Brain microvascular endothelial cell (primary cell): Measurements from ENCODE around the gene ARHGAP21.

ENCODE experiments used
- DNase-seq: peaks from one replicate; pipeline ENCODE4 v3.0.0-alpha.2; 2020
- H3K27ac ChIP-seq: fragments of 250-450 bp; sonication (Bioruptor Pico); 2 replicates; pipeline ENCODE4 v1.5.1; 2020; ENCODE audit warnings: mild to moderate bottlenecking, moderate library complexity
- H3K27me3 ChIP-seq: fragments of 250-450 bp; sonication (Bioruptor Pico); replicated peaks from 2 replicates; pipeline ENCODE4 v1.5.1; 2020; ENCODE audit warnings: mild to moderate bottlenecking
- H3K36me3 ChIP-seq: fragments of 250-450 bp; sonication (Bioruptor Pico); replicated peaks from 2 replicates; pipeline ENCODE4 v1.5.1; 2020; ENCODE audit warnings: mild to moderate bottlenecking
- H3K4me3 ChIP-seq: 2 replicates; pipeline ENCODE4 v1.5.1; 2011; ENCODE audit warnings: low read depth, mild to moderate bottlenecking, control low read depth, low read length, moderate library complexity
- in situ Hi-C: cut with HindIII; loops from 2 replicates; pipeline ENCODE4 v1.10.0; 2017; ENCODE audit warnings: low sequenced_read_pairs, low pct_ligation_motif_present
- TF ChIP-seq, protein P1 (sequence below): IDR thresholded peaks from 2 replicates; pipeline ENCODE4 v1.5.1; 2011; ENCODE audit warnings: low read depth, mild to moderate bottlenecking, moderate library complexity, low read length, control low read depth, inconsistent platforms; ENCODE audit errors: missing control alignments

ARHGAP21 gene

DNA sequence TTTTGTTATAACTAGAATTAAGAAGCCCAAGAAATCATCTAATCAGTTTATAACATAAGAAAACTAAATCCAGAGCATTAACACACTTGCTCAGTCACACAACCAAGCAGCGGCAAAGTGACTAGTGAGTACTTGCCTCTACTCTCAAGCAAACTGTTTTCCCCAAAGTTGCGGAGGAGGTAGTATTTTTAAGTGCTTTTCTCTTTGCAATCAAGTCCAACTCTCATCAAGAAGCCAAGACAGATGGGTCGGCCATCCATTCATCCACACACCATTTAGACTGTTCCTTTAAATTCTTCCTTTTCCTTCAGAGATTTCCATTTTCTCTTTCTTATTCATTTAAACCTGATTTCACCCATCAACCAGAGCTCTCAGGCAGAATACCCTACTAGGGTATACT, 25.4 kb downstream of the ARHGAP21 start:
- H3K27me3 ChIP-seq: no peaks in the 10 kb centered on the region
- no peaks in the 10 kb centered on the region for H3K36me3 ChIP-seq
- TF ChIP-seq, protein P1, sequence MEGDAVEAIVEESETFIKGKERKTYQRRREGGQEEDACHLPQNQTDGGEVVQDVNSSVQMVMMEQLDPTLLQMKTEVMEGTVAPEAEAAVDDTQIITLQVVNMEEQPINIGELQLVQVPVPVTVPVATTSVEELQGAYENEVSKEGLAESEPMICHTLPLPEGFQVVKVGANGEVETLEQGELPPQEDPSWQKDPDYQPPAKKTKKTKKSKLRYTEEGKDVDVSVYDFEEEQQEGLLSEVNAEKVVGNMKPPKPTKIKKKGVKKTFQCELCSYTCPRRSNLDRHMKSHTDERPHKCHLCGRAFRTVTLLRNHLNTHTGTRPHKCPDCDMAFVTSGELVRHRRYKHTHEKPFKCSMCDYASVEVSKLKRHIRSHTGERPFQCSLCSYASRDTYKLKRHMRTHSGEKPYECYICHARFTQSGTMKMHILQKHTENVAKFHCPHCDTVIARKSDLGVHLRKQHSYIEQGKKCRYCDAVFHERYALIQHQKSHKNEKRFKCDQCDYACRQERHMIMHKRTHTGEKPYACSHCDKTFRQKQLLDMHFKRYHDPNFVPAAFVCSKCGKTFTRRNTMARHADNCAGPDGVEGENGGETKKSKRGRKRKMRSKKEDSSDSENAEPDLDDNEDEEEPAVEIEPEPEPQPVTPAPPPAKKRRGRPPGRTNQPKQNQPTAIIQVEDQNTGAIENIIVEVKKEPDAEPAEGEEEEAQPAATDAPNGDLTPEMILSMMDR: no peak
- no peak overlapping the region for H3K27ac ChIP-seq
- in situ Hi-C loops: no loop called here
- H3K4me3 ChIP-seq: no peak overlapping the region
- no peak for DNase-seq

DNA sequence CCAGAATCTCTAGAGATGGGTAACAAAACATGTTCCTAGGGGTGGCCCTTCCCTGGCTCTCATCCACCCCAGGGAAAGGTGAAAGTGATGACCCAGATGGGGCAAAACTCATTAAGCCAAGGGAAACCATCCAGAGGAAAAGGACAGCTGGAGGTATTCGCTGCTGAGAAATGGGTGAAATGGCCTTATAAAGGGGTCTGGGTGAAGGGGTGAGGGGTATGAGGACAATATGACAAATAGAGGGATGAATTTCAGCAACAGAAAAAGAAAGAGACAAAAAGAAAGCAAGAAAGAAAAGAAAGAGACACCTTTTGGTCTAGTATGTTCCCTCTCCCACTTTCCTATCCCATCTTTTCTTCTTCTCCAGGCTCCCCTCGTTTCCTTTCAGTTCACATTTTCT, 26.6 kb downstream of the ARHGAP21 start:
- H3K27me3 ChIP-seq: no peaks in the 10 kb centered on the region
- in situ Hi-C loops: no loop called here
- DNase-seq: no peak

DNA sequence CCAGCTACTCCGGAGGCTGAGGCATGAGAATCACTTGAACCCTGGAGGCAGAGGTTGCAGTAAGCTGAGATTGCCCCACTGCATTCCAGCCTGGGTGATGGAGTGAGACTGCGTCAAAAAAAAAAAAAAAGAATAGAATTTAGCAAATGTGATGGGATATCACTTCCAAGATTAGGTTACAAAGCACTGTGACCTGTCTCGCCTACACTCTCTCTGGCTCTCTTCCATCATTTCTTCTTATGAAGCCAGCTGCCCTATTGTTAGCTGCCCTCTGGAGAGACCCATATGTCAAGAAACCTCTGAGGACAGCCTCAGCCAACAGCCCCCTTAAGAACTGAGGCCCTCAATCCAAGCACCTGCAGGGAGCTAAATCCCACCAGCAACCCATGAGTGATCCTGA, 28.2 kb downstream of the ARHGAP21 start:
- no peak overlapping the region for H3K27ac ChIP-seq
- no peak overlapping the region for H3K4me3 ChIP-seq
- DNase-seq: no peak
- TF ChIP-seq, protein P1: no peak
- H3K27me3 ChIP-seq: no peaks in the 10 kb centered on the region
- no peaks in the 10 kb centered on the region for H3K36me3 ChIP-seq
- in situ Hi-C loops: no loop called here

More for the DNA sequence above, 26.6 kb downstream of the ARHGAP21 start:
- Histone ChIP-seq H3K36me3 (no peaks in the 10 kb centered on the region), H3K27ac (no peak overlapping the region), H3K4me3 (no peak overlapping the region)
- TF ChIP-seq, protein P1: no peak

DNA sequence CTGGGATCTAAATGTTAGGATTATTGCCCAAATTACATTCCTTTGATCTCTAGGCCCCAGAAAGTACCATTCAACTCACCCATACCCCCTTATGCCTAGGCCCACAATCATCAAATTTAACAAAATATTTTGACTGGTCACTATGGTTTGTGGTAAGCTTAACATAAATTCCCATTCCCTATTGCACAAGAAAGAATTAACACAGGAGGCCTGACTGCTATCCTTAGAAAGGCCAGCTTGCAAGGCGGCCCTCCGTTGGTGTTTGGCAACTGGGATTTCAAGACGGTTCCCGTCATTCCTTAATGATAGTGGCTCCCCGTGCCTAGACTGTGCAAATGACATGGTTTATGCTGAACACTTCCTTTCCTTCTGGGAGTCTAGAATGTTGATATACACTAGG, 29.6 kb downstream of the ARHGAP21 start:
- no peak overlapping the region for H3K27ac ChIP-seq
- no peaks in the 10 kb centered on the region for H3K27me3 ChIP-seq
- TF ChIP-seq, protein P1: no peak
- H3K36me3 ChIP-seq: no peaks in the 10 kb centered on the region
- DNase-seq: no peak
- H3K4me3 ChIP-seq: no peak overlapping the region
- in situ Hi-C loops: no loop called here

DNA sequence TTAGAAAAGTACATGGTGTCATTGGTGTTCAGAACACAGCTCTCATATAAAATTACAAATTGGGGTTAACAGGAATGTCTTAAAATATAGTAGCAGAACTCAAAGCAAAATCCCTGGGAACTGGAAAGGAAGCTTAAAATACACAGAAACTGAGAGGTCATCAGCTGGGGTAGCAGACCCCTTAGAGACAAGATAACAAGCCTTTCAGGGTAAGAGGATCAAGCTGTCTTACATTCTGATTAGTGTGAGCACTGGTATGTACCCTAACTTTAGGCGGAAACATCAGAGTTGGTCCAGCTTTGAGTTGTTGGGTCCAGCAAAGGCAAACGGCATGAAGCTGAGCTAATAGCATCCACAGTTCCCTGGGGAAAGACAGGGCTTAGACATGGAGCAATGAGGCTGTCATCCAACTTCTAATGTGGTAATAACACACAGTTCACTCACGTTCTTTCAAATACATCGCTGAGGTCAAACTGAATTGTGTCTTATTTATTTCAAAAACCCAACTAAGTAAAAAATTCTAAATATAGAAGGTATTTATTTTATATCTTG, 32.6 kb downstream of the ARHGAP21 start:
- TF ChIP-seq, protein P1: no peak
- no peaks in the 10 kb centered on the region for H3K27me3 ChIP-seq
- DNase-seq: peak; percentile 44
- H3K27ac ChIP-seq: no peak overlapping the region
- in situ Hi-C loops: no loop called here
- no peak overlapping the region for H3K4me3 ChIP-seq
- H3K36me3 ChIP-seq: no peaks in the 10 kb centered on the region

DNA sequence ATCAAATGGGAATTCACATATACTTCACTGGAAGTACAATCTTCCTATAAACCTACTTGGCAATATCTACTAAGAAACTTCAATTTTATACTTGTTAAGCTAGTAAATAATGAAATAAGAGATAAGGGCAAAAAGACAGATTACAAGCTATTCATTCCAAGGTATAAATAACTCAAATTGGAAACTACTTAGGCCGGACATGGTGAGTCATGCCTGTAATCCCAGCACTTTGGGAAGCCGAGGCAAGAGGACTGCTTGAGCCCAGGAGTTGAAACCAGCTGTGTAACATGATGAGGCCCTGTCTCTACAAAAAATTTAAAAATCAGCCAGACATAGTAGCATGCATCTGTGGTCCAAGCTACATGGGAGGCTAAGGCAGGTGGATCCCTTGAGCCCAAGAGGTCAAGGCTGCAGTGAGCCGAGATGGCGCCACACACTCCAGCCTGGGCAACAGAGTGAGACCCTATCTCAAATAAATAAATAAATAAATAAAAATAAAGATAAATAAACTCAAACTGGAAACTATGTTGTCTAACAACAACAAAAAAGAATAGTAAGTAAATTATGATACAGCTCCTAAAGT, 37.6 kb downstream of the ARHGAP21 start:
- no peak overlapping the region for H3K4me3 ChIP-seq
- in situ Hi-C loops: no loop called here
- peak; percentile 70 for DNase-seq
- H3K27ac ChIP-seq: no peak overlapping the region
- H3K27me3 ChIP-seq: no peaks in the 10 kb centered on the region
- TF ChIP-seq, protein P1: no peak
- no peaks in the 10 kb centered on the region for H3K36me3 ChIP-seq
